Activated CD4-positive, alpha-beta T cell treated with anti-CD3 and anti-CD28 coated beads, Interleukin-10, Interleukin-2, amounts not matched to agents 100 ng/mL and 50 ng/mL, durations not matched to agents 16 hours and 8 hours (primary cell): Measurements from ENCODE around the gene TEC.
"Not testable (repeated sequence)": the region's sequence is repeated elsewhere in the genome, so short reads cannot be mapped to it uniquely, and the experiment has no call there.

ENCODE experiments used
- DNase-seq: peaks from one replicate; pipeline ENCODE4 v3.0.0-alpha.2; 2020

Gene TEC

GRCh38 chr4:48237996-48238645 lies 31.5 kb downstream of the TEC start:
- DNase-seq = no peak

- no peak for DNase-seq
Measured at GRCh38 chr4:48235050-48235449, 34.6 kb downstream of the TEC start.

GRCh38 chr4:48234575-48234974 lies 35.1 kb downstream of the TEC start:
- DNase-seq = no peak

GRCh38 chr4:48228949-48229348 lies 40.7 kb downstream of the TEC start:
- DNase-seq = no peak

GRCh38 chr4:48227662-48228061 lies 42.0 kb downstream of the TEC start:
- DNase-seq = peak; percentile 4

GRCh38 chr4:48226199-48226598 lies 43.4 kb downstream of the TEC start:
- DNase-seq = no peak

- DNase-seq = no peak
Measured at GRCh38 chr4:48225368-48226141, 44.1 kb downstream of the TEC start.

GRCh38 chr4:48224606-48225005 lies 45.0 kb downstream of the TEC start:
- DNase-seq = no peak

- DNase-seq = no peak
Measured at GRCh38 chr4:48223633-48224295, 45.9 kb downstream of the TEC start.

- DNase-seq = no peak
Measured at GRCh38 chr4:48222491-48222890, 47.1 kb downstream of the TEC start.

GRCh38 chr4:48219430-48219829 lies 50.2 kb downstream of the TEC start:
- not testable (repeated sequence) for DNase-seq

GRCh38 chr4:48216563-48216962 lies 53.1 kb downstream of the TEC start:
- no peak for DNase-seq

GRCh38 chr4:48215977-48216376 lies 53.7 kb downstream of the TEC start:
- DNase-seq = no peak

GRCh38 chr4:48212165-48212564 lies 57.5 kb downstream of the TEC start:
- DNase-seq = peak; percentile 17

GRCh38 chr4:48210966-48211328 lies 58.7 kb downstream of the TEC start:
- no peak for DNase-seq

- no peak for DNase-seq
Measured at GRCh38 chr4:48205626-48206025, 64.0 kb downstream of the TEC start.

- DNase-seq = no peak
Measured at GRCh38 chr4:48205107-48205506, 64.5 kb downstream of the TEC start.

GRCh38 chr4:48203819-48204218 lies 65.8 kb downstream of the TEC start:
- no peak for DNase-seq

- DNase-seq = no peak
Measured at GRCh38 chr4:48197643-48198237, 71.9 kb downstream of the TEC start.

GRCh38 chr4:48196758-48197504 lies 72.7 kb downstream of the TEC start:
- DNase-seq = no peak

- no peak for DNase-seq
Measured at GRCh38 chr4:48195853-48196252, 73.8 kb downstream of the TEC start.

GRCh38 chr4:48195374-48195773 lies 74.3 kb downstream of the TEC start:
- no peak for DNase-seq

- no peak for DNase-seq
Measured at GRCh38 chr4:48194971-48195370, 74.7 kb downstream of the TEC start.
